ENCODE data around the gene HS3ST3A1. TPM values are rescaled to one million over a fixed set of nuclear protein-coding genes. Genes with fewer than 3 reads are reported as not detected.

The HS3ST3A1 gene
- total RNA-seq, 1 experiment from 2014 or later = 3.4 TPM

- Histone ChIP-seq H3K23ac (ENCODE audit: insufficient read length, low read depth, low read length) (no peak overlapping the region), H3K9ac (ENCODE audit: extremely low read depth, insufficient read length, low read length) (no peak overlapping the region)
- no peak overlapping the region for H3K27ac Mint-ChIP-seq
Measured at GRCh38 chr17:13462673-13463124, 139.0 kb downstream of the HS3ST3A1 start.

More at GRCh38 chr17:13462673-13463124, 139.0 kb downstream of the HS3ST3A1 start:
- H3K14ac ChIP-seq (ENCODE audit: insufficient read depth, low read length) = no peak overlapping the region
- H4K20me1 ChIP-seq (ENCODE audit: control insufficient read depth, insufficient read depth, insufficient read length) = no peaks in the 10 kb centered on the region
- no peaks in the 10 kb centered on the region for H3K9me3 Mint-ChIP-seq
- no peaks in the 10 kb centered on the region for H3K79me2 ChIP-seq (ENCODE audit: insufficient read depth, low read length)
- H3K36me3 Mint-ChIP-seq (ENCODE audit: insufficient read depth in 1 of 3, low read depth in 3 of 3) = no peaks in the 10 kb centered on the region; a peak in 1 of 7 replicates
- no peak overlapping the region for H2AK5ac ChIP-seq (ENCODE audit: insufficient read length, low read length)
- no peak overlapping the region for H3K4me3 Mint-ChIP-seq
- DNase-seq = no peak
- H2BK120ac ChIP-seq (ENCODE audit: low read depth, low read length, poor library complexity, severe bottlenecking) = no peak overlapping the region
- H2BK15ac ChIP-seq (ENCODE audit: low read depth, low read length) = no peak overlapping the region
- no CpG with 5 or more reads among the region's 8 CpGs for WGBS (ENCODE audit: extremely low coverage, insufficient read length, low lambda C conversion rate)
- H3T11ph ChIP-seq (ENCODE audit: low read length) = no peak overlapping the region
- H3K23me2 ChIP-seq (ENCODE audit: insufficient read length, low read depth, low read length, poor library complexity, severe bottlenecking) = no peaks in the 10 kb centered on the region
- H3K27me3 Mint-ChIP-seq (ENCODE audit: low read depth) = peaks cover 2% of the 10 kb centered on the region; the same call in 1 of the 2 replicates
- H4K5ac ChIP-seq (ENCODE audit: insufficient read length, low read depth, low read length) = no peak overlapping the region
- H4K91ac ChIP-seq (ENCODE audit: insufficient read length, low read depth, low read length) = no peak overlapping the region
- H3K79me1 ChIP-seq (ENCODE audit: insufficient read depth, low read depth, low read length, poor library complexity, severe bottlenecking) = no peaks in the 10 kb centered on the region
- no peaks in the 10 kb centered on the region for H3K4me1 ChIP-seq (ENCODE audit: insufficient read depth, low read length)
- H2BK20ac ChIP-seq (ENCODE audit: low read depth, low read length, poor library complexity, severe bottlenecking) = no peak overlapping the region
- H3K4me1 Mint-ChIP-seq = no peaks in the 10 kb centered on the region
- H3K56ac ChIP-seq (ENCODE audit: insufficient read length, low read depth, low read length) = no peak overlapping the region
- H4K8ac ChIP-seq (replicated peaks; ENCODE audit: insufficient read length, low read depth, low read length) = no peak overlapping the region
- TF ChIP-seq CTCF (conservative IDR thresholded peaks at IDR 0.05) = no peak
- no peaks in the 10 kb centered on the region for H3K9me3 ChIP-seq (ENCODE audit: control insufficient read depth, low read depth, low read length)
- no peak overlapping the region for H3K4ac ChIP-seq (ENCODE audit: low read depth, low read length)
- H3K27me3 ChIP-seq (ENCODE audit: insufficient read depth, low read length) = no peaks in the 10 kb centered on the region
- no peak overlapping the region for H3K18ac ChIP-seq (ENCODE audit: insufficient read length, low read depth, low read length)
- no peak overlapping the region for H2BK12ac ChIP-seq (ENCODE audit: insufficient read length, low read depth, low read length)
- no peak overlapping the region for H2BK5ac ChIP-seq (ENCODE audit: insufficient read length, low read length)
- no peak overlapping the region for H2AFZ ChIP-seq (ENCODE audit: low read length)
- H3K4me2 ChIP-seq (ENCODE audit: insufficient read depth, insufficient read length, low read length) = no peak overlapping the region
- no peak overlapping the region for H3K27ac ChIP-seq (ENCODE audit: insufficient read length, low read depth, low read length)
